NOMO-1 (cell line): Measurements from ENCODE around the gene C2CD4D.

Experiments
- DNase-seq, 2 experiments: peaks; one replicate each; lab custom pipeline; 2025; ENCODE audit not compliant: unreplicated experiment in 2 of 2; lab: John Stamatoyannopoulos, UW

C2CD4D gene

GRCh38 chr1:151790940-151791651, 48.5 kb downstream of the C2CD4D start:
- DNase-seq = peak in 1 of 2 experiments; percentile 61

DNA sequence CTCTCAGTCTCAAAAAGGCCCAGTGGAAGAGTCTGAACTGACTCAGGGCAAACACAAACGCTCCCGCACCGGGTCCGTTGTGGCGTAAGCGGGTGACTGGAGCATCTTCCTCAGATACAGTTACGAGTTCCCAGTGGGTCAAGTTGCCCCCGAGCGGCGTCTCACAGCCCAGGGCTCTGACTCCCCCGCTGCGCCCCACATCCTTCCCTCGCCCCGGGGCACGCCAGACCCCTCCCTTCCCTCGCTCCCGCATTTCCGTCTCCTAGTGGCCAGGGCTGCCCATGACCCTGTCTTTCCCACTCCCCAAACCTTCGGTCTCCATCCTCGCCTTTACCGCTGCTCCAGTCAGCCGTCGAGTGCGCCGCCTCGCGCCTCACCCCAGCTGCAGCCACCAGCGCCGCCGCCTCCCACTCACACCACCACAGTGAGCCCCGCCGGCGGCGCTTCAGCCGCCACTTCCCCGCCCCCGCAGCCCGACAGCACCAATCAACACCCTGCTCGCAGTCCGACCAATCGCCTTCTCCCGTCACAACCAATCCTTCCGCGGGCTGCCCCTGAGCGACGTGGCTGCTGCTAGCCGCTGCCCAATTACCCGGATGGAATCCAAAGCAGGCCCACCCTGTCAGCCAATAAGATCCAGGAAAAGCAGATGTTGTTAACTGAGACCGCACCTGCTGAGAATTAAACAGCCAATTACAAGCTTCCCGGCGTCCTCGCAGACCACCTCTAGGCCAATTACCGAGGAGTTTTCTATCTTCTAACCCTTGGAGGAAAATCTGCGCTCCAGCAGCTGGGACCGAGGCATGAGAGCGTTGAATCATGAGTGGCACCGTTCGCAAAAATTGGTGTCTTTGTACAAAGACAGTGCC, 49.3 kb downstream of the C2CD4D start, which contains the start of gene TDRKH:
TSS of gene TDRKH (minus strand) at position 430 of the 869 bp plus-strand sequence. CDS start 7,478 bp downstream, outside the sequence.
- peak; percentile 98 to 99 for DNase-seq
